Naive thymus-derived CD8-positive, alpha-beta T cell (primary cell): ENCODE results near the gene ZACN. TPM values are rescaled to one million over a fixed set of nuclear protein-coding genes. Genes with fewer than 3 reads are reported as not detected.
A peak's percentile ranks its signal among the peaks of the same experiment; 100 is the strongest.
"Not testable (repeated sequence)": the region's sequence is repeated elsewhere in the genome, so short reads cannot be mapped to it uniquely, and the experiment has no call there.

ENCODE experiments used
- ATAC-seq, 2 donors: fragments of 150-1000 bp; cut with Tn5 transposase in 1 of 2; sonication (Bioruptor Pico), chemical (Tn5 transposase) in 1 of 2; 1 replicate in 1 of 2; 2 replicates in 1 of 2; pipeline ENCODE4 v1.10.0; 2021; ENCODE audit warnings: mild to moderate bottlenecking in 2 of 2, moderate library complexity in 2 of 2
- POLR2A ChIA-PET: fragments of 350-600 bp; sonication (Branson Sonifier 250); formaldehyde crosslinking; loops from one replicate; lab custom pipeline; 2021; ENCODE audit warnings: antibody characterized with exemption; lab: Charles Lee
- DNase-seq, 10 donors: peaks; one replicate each; pipeline versions ENCODE4 v3.0.0 to v3.0.0-alpha.2; 2020 to 2022
- H3K27ac Mint-ChIP-seq, 10 donors: one replicate each; pipeline ENCODE4 v1.8.0; 2020 to 2022; ENCODE audit warnings: mild to moderate bottlenecking in 10 of 10, mixed read lengths in 10 of 10, moderate library complexity in 4 of 10, inconsistent platforms in 1 of 10
- H3K27me3 Mint-ChIP-seq, 5 donors: one replicate each; pipeline ENCODE4 v1.8.0; 2021 to 2022; ENCODE audit warnings: mixed read lengths in 5 of 5
- H3K36me3 Mint-ChIP-seq, 3 donors: one replicate each; pipeline ENCODE4 v1.8.0; 2020 to 2022; ENCODE audit warnings: mixed read lengths in 3 of 3, mild to moderate bottlenecking in 2 of 3, inconsistent platforms in 1 of 3
- H3K4me1 Mint-ChIP-seq, 4 donors: one replicate each; pipeline ENCODE4 v1.8.0; 2021 to 2022; ENCODE audit warnings: mixed read lengths in 4 of 4
- H3K4me3 Mint-ChIP-seq, 10 donors: one replicate each; pipeline ENCODE4 v1.8.0; 2020 to 2022; ENCODE audit warnings: mild to moderate bottlenecking in 10 of 10, mixed read lengths in 10 of 10, moderate library complexity in 6 of 10, inconsistent platforms in 1 of 10
- H3K9me3 Mint-ChIP-seq, 9 donors: one replicate each; pipeline ENCODE4 v1.8.0; 2020 to 2022; ENCODE audit warnings: mixed read lengths in 9 of 9, mild to moderate bottlenecking in 3 of 9, inconsistent platforms in 1 of 9, moderate library complexity in 1 of 9
- polyA plus RNA-seq, 3 donors: library from polyadenylated mRNA; unstranded; fragments of 300-500 nt; fragmentation: Illumina TruSeq; gene quantifications; one replicate each; pipeline ENCODE4 v1.2.3, GENCODE V29; 2021
- total RNA-seq, 8 experiments: library from RNA in 2 of 8; stranded (reverse) in 2 of 8; gene quantifications; one replicate each; pipeline ENCODE4 v1.2.3 and lab custom pipeline; 2021 to 2026

Gene ZACN
- total RNA-seq, result under 1 TPM in 1 of 2 experiments, not detected in 1; 0.21 TPM
- polyA plus RNA-seq, result 1 to 10 TPM in 2 of 3 donors, not detected in 1; 1.9 to 4.6 TPM
- total RNA-seq (lab: John Stamatoyannopoulos, UW), result 0.07 to 1.5 (median 0.68) reads per million in 6 experiments

GRCh38 chr17:76078860-76079534 is at the start of gene ZACN:
ZACN (plus strand) TSS chr17:76079182; CDS start chr17:76079265, 83 bp downstream.
- Mint-ChIP-seq H3K27ac (peak within 1 kb of the TSS in 9 of 10 donors; percentile 57 to 84 (median 71)), H3K9me3 (peaks cover 0 to 3% (median 0%) of the 10 kb centered on the region in 9 donors), H3K4me1 (peaks cover 23 to 59% (median 51%) of the 10 kb centered on the region in 4 donors), H3K36me3 (peaks cover 0 to 8% (median 0%) of the 10 kb centered on the region in 3 donors), H3K4me3 (peak within 1 kb of the TSS in 8 of 10 donors; percentile 7 to 64 (median 27)), H3K27me3 (peaks cover 8 to 28% (median 17%) of the 10 kb centered on the region in 5 donors)
- POLR2A ChIA-PET, result interaction anchor here (0.6 to 3.2 kb wide), 10 partner anchors 13 to 1263 kb away, joined by 3 to 15 read pairs (median 6); partner anchors contain the start of gene EXOC7
- DNase-seq (no peak), ATAC-seq (no peak)

- H3K27me3 Mint-ChIP-seq, result no peaks in the 10 kb centered on the region
- no peaks in the 10 kb centered on the region for H3K36me3 Mint-ChIP-seq
- H3K9me3 Mint-ChIP-seq, result no peaks in the 10 kb centered on the region
- H3K4me1 Mint-ChIP-seq, result peaks cover 12 to 80% (median 43%) of the 10 kb centered on the region in 4 donors
- peak overlapping the region in 8 of 10 donors; percentile 9 to 76 (median 62) for H3K27ac Mint-ChIP-seq
- POLR2A ChIA-PET, result interaction anchor here (0.6 to 3.5 kb wide), 6 partner anchors 8 to 118 kb away, joined by 3 to 25 read pairs (median 4); partner anchors contain the start of genes EXOC7 and SRP68
- no peak overlapping the region for H3K4me3 Mint-ChIP-seq
- DNase-seq (no peak), ATAC-seq (no peak)
These were observed 46.8 kb upstream of the ZACN start for GRCh38 chr17:76032073-76032779.

GRCh38 chr17:76032780-76033108 is 46.2 kb upstream of the ZACN start:
- Mint-ChIP-seq H3K27ac (peak overlapping the region in 6 of 10 donors; percentile 2 to 61 (median 34)), H3K36me3 (peaks cover 0 to 3% (median 1%) of the 10 kb centered on the region in 3 donors)
- POLR2A ChIA-PET, result interaction anchor here (0.6 to 1.5 kb wide), 3 partner anchors 9 to 71 kb away, joined by 3 to 4 read pairs (median 3); partner anchors contain the start of gene EXOC7

GRCh38 chr17:76033139-76033538 is 45.8 kb upstream of the ZACN start:
- peak overlapping the region in 9 of 10 donors; percentile 10 to 72 (median 57) for H3K27ac Mint-ChIP-seq
- POLR2A ChIA-PET, result interaction anchor here (0.9 to 1.5 kb wide), 3 partner anchors 9 to 70 kb away, joined by 3 to 4 read pairs (median 4); partner anchors contain the start of gene EXOC7
- no peak for ATAC-seq

More at GRCh38 chr17:76032780-76033108, 46.2 kb upstream of the ZACN start:
- Mint-ChIP-seq H3K9me3 (no peaks in the 10 kb centered on the region), H3K4me3 (no peak overlapping the region), H3K4me1 (peaks cover 15 to 79% (median 43%) of the 10 kb centered on the region in 4 donors), H3K27me3 (no peaks in the 10 kb centered on the region)
- no peak for ATAC-seq
- DNase-seq, result no peak

GRCh38 chr17:76034428-76035350 is 44.3 kb upstream of the ZACN start:
- Mint-ChIP-seq H3K4me1 (peaks cover 11 to 59% (median 28%) of the 10 kb centered on the region in 4 donors), H3K9me3 (no peaks in the 10 kb centered on the region), H3K36me3 (peaks cover 0 to 22% (median 1%) of the 10 kb centered on the region in 3 donors), H3K4me3 (peak overlapping the region in 2 of 10 donors; percentile 33 to 71), H3K27ac (peak overlapping the region in 9 of 10 donors; percentile 37 to 88 (median 61)), H3K27me3 (no peaks in the 10 kb centered on the region)
- POLR2A ChIA-PET, result interaction anchor here (0.5 to 1.2 kb wide), 3 partner anchors 11 to 43 kb away, joined by 3 to 5 read pairs (median 3); no protein-coding TSS in a partner anchor
- ATAC-seq, result no peak
- DNase-seq, result no peak

More at GRCh38 chr17:76033139-76033538, 45.8 kb upstream of the ZACN start:
- Mint-ChIP-seq H3K4me1 (peaks cover 15 to 75% (median 41%) of the 10 kb centered on the region in 4 donors), H3K36me3 (peaks cover 0 to 7% (median 1%) of the 10 kb centered on the region in 3 donors), H3K4me3 (peak overlapping the region in 1 of 10 donors; percentile 16), H3K27me3 (no peaks in the 10 kb centered on the region), H3K9me3 (no peaks in the 10 kb centered on the region)
- no peak for DNase-seq

GRCh38 chr17:76036497-76037261 is 42.3 kb upstream of the ZACN start:
- ATAC-seq, result no peak

GRCh38 chr17:76038050-76038449 is 40.9 kb upstream of the ZACN start:
- Mint-ChIP-seq H3K27me3 (no peaks in the 10 kb centered on the region), H3K4me3 (peak overlapping the region in 1 of 10 donors; percentile 4), H3K36me3 (peaks cover 0 to 54% (median 9%) of the 10 kb centered on the region in 3 donors), H3K27ac (peak overlapping the region; percentile 40 to 85 (median 79)), H3K4me1 (peaks cover 6 to 36% (median 19%) of the 10 kb centered on the region in 4 donors), H3K9me3 (no peaks in the 10 kb centered on the region)
- POLR2A ChIA-PET, result interaction anchor here (0.6 to 2.2 kb wide), 3 partner anchors 16 to 18 kb away, joined by 3 to 5 read pairs (median 3); no protein-coding TSS in a partner anchor
- ATAC-seq (no peak), DNase-seq (no peak)

More at GRCh38 chr17:76036497-76037261, 42.3 kb upstream of the ZACN start:
- Mint-ChIP-seq H3K27ac (peak overlapping the region in 9 of 10 donors; percentile 35 to 81 (median 67)), H3K4me3 (no peak overlapping the region), H3K36me3 (peaks cover 0 to 42% (median 9%) of the 10 kb centered on the region in 3 donors), H3K9me3 (no peaks in the 10 kb centered on the region), H3K4me1 (peaks cover 9 to 45% (median 22%) of the 10 kb centered on the region in 4 donors), H3K27me3 (no peaks in the 10 kb centered on the region)
- DNase-seq, result no peak
- POLR2A ChIA-PET, result interaction anchor here (0.7 to 2.2 kb wide), 3 partner anchors 15 to 273 kb away, joined by 3 to 5 read pairs (median 5); no protein-coding TSS in a partner anchor

GRCh38 chr17:76039121-76039520 is 39.9 kb upstream of the ZACN start:
- Mint-ChIP-seq H3K27me3 (no peaks in the 10 kb centered on the region), H3K4me1 (peaks cover 6 to 29% (median 14%) of the 10 kb centered on the region in 4 donors), H3K36me3 (peaks cover 4 to 65% (median 14%) of the 10 kb centered on the region in 3 donors), H3K4me3 (no peak overlapping the region), H3K27ac (peak overlapping the region in 8 of 10 donors; percentile 10 to 85 (median 60)), H3K9me3 (no peaks in the 10 kb centered on the region)
- no peak for ATAC-seq
- POLR2A ChIA-PET, result interaction anchor here (0.6 to 2.0 kb wide), 3 partner anchors 8 to 26 kb away, joined by 3 to 8 read pairs (median 4); no protein-coding TSS in a partner anchor
- no peak for DNase-seq

GRCh38 chr17:76040376-76040775 is 38.6 kb upstream of the ZACN start:
- no peak for ATAC-seq
- Mint-ChIP-seq H3K9me3 (no peaks in the 10 kb centered on the region), H3K4me1 (peaks cover 5 to 20% (median 9%) of the 10 kb centered on the region in 4 donors), H3K27me3 (no peaks in the 10 kb centered on the region), H3K4me3 (no peak overlapping the region), H3K36me3 (peaks cover 7 to 77% (median 17%) of the 10 kb centered on the region in 3 donors), H3K27ac (peak overlapping the region in 5 of 10 donors; percentile 19 to 85 (median 51))
- POLR2A ChIA-PET, result interaction anchor here (0.8 to 2.0 kb wide), 4 partner anchors 10 to 26 kb away, joined by 3 to 8 read pairs (median 4); no protein-coding TSS in a partner anchor
- no peak for DNase-seq

GRCh38 chr17:76042868-76043267 is 36.1 kb upstream of the ZACN start:
- not testable (repeated sequence) for ATAC-seq, H3K4me1 Mint-ChIP-seq, DNase-seq, H3K9me3 Mint-ChIP-seq, H3K27me3 Mint-ChIP-seq, H3K4me3 Mint-ChIP-seq
- Mint-ChIP-seq H3K36me3 (peaks cover 9 to 88% (median 17%) of the 10 kb centered on the region in 3 donors), H3K27ac (peak overlapping the region in 3 of 10 donors; percentile 29 to 75 (median 37))
- POLR2A ChIA-PET, result interaction anchor here (1.1 kb wide), 1 partner anchor 13 kb away, joined by 4 read pairs; no protein-coding TSS in a partner anchor
